ENCODE results near the gene SLC44A2. TPM values are rescaled to one million over a fixed set of nuclear protein-coding genes. Genes with fewer than 3 reads are reported as not detected.

SLC44A2 gene
- 71.0 TPM for polyA plus RNA-seq (2013)

DNA sequence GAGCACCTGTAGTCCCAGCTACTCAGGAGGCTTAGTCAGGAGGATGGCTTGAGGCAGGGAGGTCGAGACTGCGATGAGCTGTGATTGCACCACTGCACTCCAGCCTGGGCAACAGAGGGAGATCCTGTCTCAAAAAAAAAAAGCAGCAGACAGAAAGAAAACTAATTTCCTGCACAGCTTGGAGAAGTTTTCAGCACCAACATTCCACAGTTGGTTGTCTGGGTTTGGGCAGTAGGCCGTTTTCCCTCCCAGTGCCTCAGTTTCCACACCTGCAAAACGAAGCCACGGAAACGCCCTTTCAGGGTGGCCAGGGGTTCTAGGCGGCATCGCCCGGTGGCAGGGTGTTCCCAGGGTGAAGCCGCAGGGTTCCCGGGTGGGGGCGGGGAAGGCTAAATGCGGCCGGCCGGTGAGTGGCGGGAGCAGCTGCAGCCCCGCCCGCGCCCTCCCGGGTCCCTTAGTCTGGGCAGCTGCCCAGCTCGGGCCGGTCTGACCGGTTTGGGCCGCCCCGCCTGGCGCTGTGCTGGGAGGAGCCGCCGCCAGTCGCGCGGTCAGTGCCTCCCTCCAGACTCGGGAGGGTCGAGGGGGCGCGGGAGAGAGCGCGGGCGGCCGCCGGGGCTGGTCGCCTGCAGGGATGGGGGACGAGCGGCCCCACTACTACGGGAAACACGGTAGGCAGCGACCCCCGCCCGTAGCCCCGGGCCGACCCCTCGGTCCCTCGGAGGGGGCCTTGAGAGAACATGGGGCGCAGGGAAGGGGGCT is at the start of gene SLC44A2:
Gene SLC44A2 (plus strand): TSS at position 551 of the 759 bp plus-strand sequence. CDS start 81 bp downstream, at position 632.
- Histone ChIP-seq H3K27ac (ENCODE audit: insufficient read depth in 1 of 2, low read depth in 1 of 2, low read length in 2 of 2, poor library complexity in 1 of 2, severe bottlenecking in 2 of 2) (no peak within 1 kb of the TSS), H3K27me3 (replicated peaks in 2 of 5; ENCODE audit: control insufficient read depth in 4 of 5, insufficient read depth in 5 of 5, low read length in 4 of 5) (no peaks in the 10 kb centered on the region), H3K4me3 (ENCODE audit: control insufficient read depth in 1 of 7, extremely low read depth in 1 of 7, insufficient read depth in 4 of 7, low read depth in 2 of 7, low read length in 6 of 7) (no peak within 1 kb of the TSS), H3K9me3 (ENCODE audit: control extremely low read depth in 1 of 5, control insufficient read depth in 4 of 5, insufficient read depth in 2 of 5, low read depth in 1 of 5, low read length in 4 of 5) (no peaks in the 10 kb centered on the region), H3K36me3 (ENCODE audit: control insufficient read depth in 4 of 4, insufficient read depth in 4 of 4, low read length in 3 of 4) (peaks cover 3 to 23% (median 9%) of the 10 kb centered on the region in 4 experiments), H3K4me1 (ENCODE audit: control extremely low read depth in 1 of 4, control insufficient read depth in 4 of 4, insufficient read depth in 4 of 4, low read length in 3 of 4) (no peaks in the 10 kb centered on the region)
- WGBS (ENCODE audit: insufficient coverage) = 85% methylated on average over 47 of the region's 53 CpGs
- ChIA-PET POLR2A (no interaction called here), CTCF (interaction anchor here (1.0 to 2.4 kb wide), 3 partner anchors 16 to 44 kb away, joined by 3 to 8 read pairs (median 7); no protein-coding TSS in a partner anchor)
- DNase-seq = no peak

DNA sequence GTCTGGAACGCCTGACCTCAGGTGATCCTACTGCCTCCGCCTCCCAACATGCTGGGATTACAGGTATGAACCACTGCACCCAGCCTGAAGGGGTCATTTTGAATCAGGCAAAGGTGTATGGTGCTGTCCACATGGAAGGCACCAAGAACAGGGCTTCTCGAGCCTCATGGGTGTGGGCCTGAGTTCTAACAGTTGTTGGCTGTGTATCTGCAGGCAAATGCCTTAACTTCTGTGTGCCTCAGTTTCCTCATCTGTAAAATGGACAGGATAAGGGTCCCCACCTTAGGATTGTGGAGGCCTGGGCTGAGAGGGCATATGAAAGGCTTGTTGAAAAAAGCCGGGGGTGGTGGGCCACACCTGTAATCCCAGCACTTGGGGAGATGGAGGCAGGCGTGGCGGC is 47.4 kb upstream of the SLC44A2 start:
- H3K27ac ChIP-seq (ENCODE audit: insufficient read depth in 1 of 2, low read depth in 1 of 2, low read length in 2 of 2, poor library complexity in 1 of 2, severe bottlenecking in 2 of 2) = no peak overlapping the region
- no peaks in the 10 kb centered on the region for H3K27me3 ChIP-seq (replicated peaks in 2 of 5; ENCODE audit: control insufficient read depth in 4 of 5, insufficient read depth in 5 of 5, low read length in 4 of 5)
- no peak overlapping the region for H3K4me3 ChIP-seq (ENCODE audit: control insufficient read depth in 1 of 7, extremely low read depth in 1 of 7, insufficient read depth in 4 of 7, low read depth in 2 of 7, low read length in 6 of 7)
- peaks cover 0 to 4% (median 2%) of the 10 kb centered on the region in 4 experiments for H3K4me1 ChIP-seq (ENCODE audit: control extremely low read depth in 1 of 4, control insufficient read depth in 4 of 4, insufficient read depth in 4 of 4, low read length in 3 of 4)
- CTCF ChIA-PET = interaction anchor here (12.3 kb wide), 1 partner anchor 68 kb away, joined by 313 read pairs; no protein-coding TSS in a partner anchor
- POLR2A ChIA-PET = no interaction called here
- WGBS (ENCODE audit: insufficient coverage) = 85% methylated on average over 4 of the region's 6 CpGs
- no peaks in the 10 kb centered on the region for H3K36me3 ChIP-seq (ENCODE audit: control insufficient read depth in 4 of 4, insufficient read depth in 4 of 4, low read length in 3 of 4)
- no peaks in the 10 kb centered on the region for H3K9me3 ChIP-seq (ENCODE audit: control extremely low read depth in 1 of 5, control insufficient read depth in 4 of 5, insufficient read depth in 2 of 5, low read depth in 1 of 5, low read length in 4 of 5)
- no peak for DNase-seq

DNA sequence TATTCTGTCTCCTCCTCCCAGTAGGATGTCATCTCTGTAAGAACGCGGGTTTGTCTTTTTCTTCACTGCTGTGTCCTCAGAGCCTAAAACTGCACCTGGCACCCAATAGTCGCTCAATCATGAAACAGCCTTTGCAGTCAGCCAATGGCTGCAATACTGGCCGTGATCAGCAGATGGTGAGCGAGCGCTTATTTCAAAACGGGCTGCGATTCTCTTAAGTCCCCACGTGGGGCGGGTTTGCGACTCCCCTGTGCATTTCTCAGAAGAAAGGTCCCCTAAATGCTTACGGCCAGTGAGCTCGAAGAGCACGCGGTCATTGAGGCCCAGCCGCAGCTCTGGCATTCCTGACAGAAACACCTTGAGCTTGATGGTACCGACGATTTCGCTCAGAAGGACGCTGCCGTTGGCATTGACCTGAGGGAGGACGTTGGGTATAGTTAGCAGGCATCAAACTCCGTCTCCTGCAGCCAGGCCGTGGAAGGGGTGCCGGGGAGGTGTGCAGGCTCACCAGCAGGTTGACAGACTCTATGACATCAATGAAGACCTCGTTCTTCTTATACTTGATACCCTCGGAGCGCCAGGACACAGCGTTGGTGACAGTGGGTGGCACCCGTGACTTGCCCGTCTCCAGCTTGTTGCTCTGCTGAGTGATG is 44.2 kb upstream of the SLC44A2 start:
- H3K36me3 ChIP-seq (ENCODE audit: control insufficient read depth in 4 of 4, insufficient read depth in 4 of 4, low read length in 3 of 4) = no peaks in the 10 kb centered on the region
- no peak overlapping the region for H3K27ac ChIP-seq (ENCODE audit: insufficient read depth in 1 of 2, low read depth in 1 of 2, low read length in 2 of 2, poor library complexity in 1 of 2, severe bottlenecking in 2 of 2)
- H3K27me3 ChIP-seq (replicated peaks in 2 of 5; ENCODE audit: control insufficient read depth in 4 of 5, insufficient read depth in 5 of 5, low read length in 4 of 5) = no peaks in the 10 kb centered on the region
- H3K9me3 ChIP-seq (ENCODE audit: control extremely low read depth in 1 of 5, control insufficient read depth in 4 of 5, insufficient read depth in 2 of 5, low read depth in 1 of 5, low read length in 4 of 5) = no peaks in the 10 kb centered on the region
- ChIA-PET POLR2A (interaction anchor here (0.5 to 1.3 kb wide), 3 partner anchors 63 to 78 kb away, joined by 3 to 7 read pairs (median 5); no protein-coding TSS in a partner anchor), CTCF (interaction anchor here (0.6 to 12.3 kb wide), 34 partner anchors 9 to 126 kb away, joined by 3 to 313 read pairs (median 6); partner anchors contain the start of genes KRI1, QTRT1 and SLC44A2)
- WGBS (ENCODE audit: insufficient coverage) = 32% methylated on average over 31 of the region's 31 CpGs
- DNase-seq = peak; percentile 93 to 97 (median 94)
- H3K4me1 ChIP-seq (ENCODE audit: control extremely low read depth in 1 of 4, control insufficient read depth in 4 of 4, insufficient read depth in 4 of 4, low read length in 3 of 4) = peaks cover 0 to 6% (median 2%) of the 10 kb centered on the region in 4 experiments
- H3K4me3 ChIP-seq (ENCODE audit: control insufficient read depth in 1 of 7, extremely low read depth in 1 of 7, insufficient read depth in 4 of 7, low read depth in 2 of 7, low read length in 6 of 7) = no peak overlapping the region

DNA sequence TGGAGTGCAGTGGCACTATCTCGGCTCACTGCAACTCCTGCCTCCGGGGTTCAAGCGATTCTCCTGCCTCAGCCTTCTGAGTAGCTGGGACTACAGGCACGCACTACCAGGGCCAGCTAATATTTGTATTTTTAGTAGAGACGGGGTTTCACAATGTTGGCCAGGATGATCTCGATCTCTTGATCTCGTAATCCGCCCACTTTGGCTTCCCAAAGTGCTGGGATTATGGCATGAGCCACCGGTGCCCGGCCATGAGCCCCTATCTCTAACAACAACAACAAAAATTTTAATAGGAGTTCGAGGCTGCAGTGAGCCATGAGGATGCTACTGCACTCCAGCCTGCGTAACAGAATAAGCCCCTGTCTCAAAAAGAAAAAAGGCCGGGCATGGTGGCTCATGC is 43.3 kb upstream of the SLC44A2 start:
- peaks cover 0 to 6% (median 2%) of the 10 kb centered on the region in 4 experiments for H3K4me1 ChIP-seq (ENCODE audit: control extremely low read depth in 1 of 4, control insufficient read depth in 4 of 4, insufficient read depth in 4 of 4, low read length in 3 of 4)
- 98% methylated on average over 6 of the region's 13 CpGs for WGBS (ENCODE audit: insufficient coverage)
- no peaks in the 10 kb centered on the region for H3K9me3 ChIP-seq (ENCODE audit: control extremely low read depth in 1 of 5, control insufficient read depth in 4 of 5, insufficient read depth in 2 of 5, low read depth in 1 of 5, low read length in 4 of 5)
- ChIA-PET CTCF (interaction anchor here (0.7 to 12.3 kb wide), 24 partner anchors 8 to 125 kb away, joined by 3 to 313 read pairs (median 7); partner anchors contain the start of genes KRI1, QTRT1 and SLC44A2), POLR2A (interaction anchor here (1.3 kb wide), 1 partner anchor 62 kb away, joined by 7 read pairs; no protein-coding TSS in a partner anchor)
- DNase-seq = no peak
- peaks cover 0 to 4% (median 0%) of the 10 kb centered on the region in 5 experiments for H3K27me3 ChIP-seq (replicated peaks in 2 of 5; ENCODE audit: control insufficient read depth in 4 of 5, insufficient read depth in 5 of 5, low read length in 4 of 5)
- no peak overlapping the region for H3K27ac ChIP-seq (ENCODE audit: insufficient read depth in 1 of 2, low read depth in 1 of 2, low read length in 2 of 2, poor library complexity in 1 of 2, severe bottlenecking in 2 of 2)
- no peak overlapping the region for H3K4me3 ChIP-seq (ENCODE audit: control insufficient read depth in 1 of 7, extremely low read depth in 1 of 7, insufficient read depth in 4 of 7, low read depth in 2 of 7, low read length in 6 of 7)
- no peaks in the 10 kb centered on the region for H3K36me3 ChIP-seq (ENCODE audit: control insufficient read depth in 4 of 4, insufficient read depth in 4 of 4, low read length in 3 of 4)

DNA sequence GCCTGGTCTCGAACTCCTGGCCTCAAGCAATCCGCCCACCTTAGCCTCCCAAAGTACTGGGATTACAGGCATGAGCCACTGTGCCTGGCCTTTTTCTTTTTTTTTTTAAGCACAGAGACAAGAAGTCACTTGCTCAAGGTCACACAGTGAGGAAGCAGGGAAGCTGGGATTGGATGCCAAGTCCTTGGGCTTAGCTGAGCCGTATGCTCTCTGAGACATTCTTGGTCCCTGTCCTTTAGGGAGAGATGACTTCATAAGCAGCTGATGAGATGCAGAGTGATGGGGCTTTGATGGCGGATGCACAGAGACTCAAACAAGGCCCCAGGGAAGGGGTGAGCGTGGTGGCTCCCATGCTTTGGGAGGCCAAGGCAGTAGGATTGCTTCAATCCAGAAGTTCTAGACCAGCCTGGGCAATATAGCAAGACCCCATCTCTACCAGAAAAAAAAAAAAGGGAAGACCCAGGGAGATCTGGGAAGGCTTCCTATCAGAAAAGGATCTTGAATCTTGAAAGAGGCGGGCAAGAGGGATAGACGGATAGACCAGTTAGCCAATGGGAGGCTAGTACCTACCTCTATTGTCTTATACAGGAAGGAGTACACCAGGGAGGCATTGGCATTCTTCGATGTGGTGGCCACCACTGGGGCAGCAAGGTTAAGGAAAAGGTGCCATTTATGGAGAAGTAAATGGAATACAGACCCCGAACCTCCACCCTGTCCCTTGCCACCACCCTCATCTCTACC is 42.1 kb upstream of the SLC44A2 start:
- ChIA-PET CTCF (interaction anchor here (0.6 to 12.3 kb wide), 5 partner anchors 17 to 117 kb away, joined by 3 to 313 read pairs (median 9); partner anchors contain the start of gene QTRT1), POLR2A (no interaction called here)
- Histone ChIP-seq H3K36me3 (ENCODE audit: control insufficient read depth in 4 of 4, insufficient read depth in 4 of 4, low read length in 3 of 4) (no peaks in the 10 kb centered on the region), H3K9me3 (ENCODE audit: control extremely low read depth in 1 of 5, control insufficient read depth in 4 of 5, insufficient read depth in 2 of 5, low read depth in 1 of 5, low read length in 4 of 5) (no peaks in the 10 kb centered on the region), H3K4me1 (ENCODE audit: control extremely low read depth in 1 of 4, control insufficient read depth in 4 of 4, insufficient read depth in 4 of 4, low read length in 3 of 4) (peaks cover 0 to 6% (median 3%) of the 10 kb centered on the region in 4 experiments), H3K4me3 (ENCODE audit: control insufficient read depth in 1 of 7, extremely low read depth in 1 of 7, insufficient read depth in 4 of 7, low read depth in 2 of 7, low read length in 6 of 7) (no peak overlapping the region), H3K27ac (ENCODE audit: insufficient read depth in 1 of 2, low read depth in 1 of 2, low read length in 2 of 2, poor library complexity in 1 of 2, severe bottlenecking in 2 of 2) (no peak overlapping the region), H3K27me3 (replicated peaks in 2 of 5; ENCODE audit: control insufficient read depth in 4 of 5, insufficient read depth in 5 of 5, low read length in 4 of 5) (peaks cover 0 to 16% (median 2%) of the 10 kb centered on the region in 5 experiments)
- no peak for DNase-seq
- WGBS (ENCODE audit: insufficient coverage) = 86% methylated on average over 6 of the region's 9 CpGs

DNA sequence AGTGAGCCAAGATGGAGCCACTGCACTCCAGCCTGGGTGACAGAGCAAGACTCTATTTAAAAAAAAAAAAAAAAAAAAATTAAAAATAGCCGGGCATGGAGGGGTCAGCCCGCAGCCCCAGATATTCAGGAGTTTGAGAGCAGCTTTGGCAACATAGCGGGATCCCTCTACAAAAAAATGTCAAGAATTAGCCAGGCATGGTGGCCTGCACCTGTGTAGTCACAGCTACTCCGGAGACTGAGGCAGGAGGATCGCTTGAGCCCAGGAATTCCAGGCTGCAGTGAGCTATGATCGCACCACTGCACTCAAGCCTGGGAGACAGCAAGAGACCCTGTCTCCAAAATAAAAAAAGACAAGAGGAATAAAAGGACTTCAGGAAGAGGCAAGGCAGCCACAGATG is 39.0 kb upstream of the SLC44A2 start:
- DNase-seq = no peak
- 98% methylated on average over 5 of the region's 6 CpGs for WGBS (ENCODE audit: insufficient coverage)
- no peaks in the 10 kb centered on the region for H3K36me3 ChIP-seq (ENCODE audit: control insufficient read depth in 4 of 4, insufficient read depth in 4 of 4, low read length in 3 of 4)
- peaks cover 0 to 2% (median 1%) of the 10 kb centered on the region in 4 experiments for H3K4me1 ChIP-seq (ENCODE audit: control extremely low read depth in 1 of 4, control insufficient read depth in 4 of 4, insufficient read depth in 4 of 4, low read length in 3 of 4)
- CTCF ChIA-PET = interaction anchor here (0.7 to 12.3 kb wide), 4 partner anchors 13 to 60 kb away, joined by 3 to 313 read pairs (median 6); no protein-coding TSS in a partner anchor
- no peaks in the 10 kb centered on the region for H3K9me3 ChIP-seq (ENCODE audit: control extremely low read depth in 1 of 5, control insufficient read depth in 4 of 5, insufficient read depth in 2 of 5, low read depth in 1 of 5, low read length in 4 of 5)
- H3K4me3 ChIP-seq (ENCODE audit: control insufficient read depth in 1 of 7, extremely low read depth in 1 of 7, insufficient read depth in 4 of 7, low read depth in 2 of 7, low read length in 6 of 7) = no peak overlapping the region
- H3K27me3 ChIP-seq (replicated peaks in 2 of 5; ENCODE audit: control insufficient read depth in 4 of 5, insufficient read depth in 5 of 5, low read length in 4 of 5) = peaks cover 0 to 16% (median 2%) of the 10 kb centered on the region in 5 experiments
- no peak overlapping the region for H3K27ac ChIP-seq (ENCODE audit: insufficient read depth in 1 of 2, low read depth in 1 of 2, low read length in 2 of 2, poor library complexity in 1 of 2, severe bottlenecking in 2 of 2)
- POLR2A ChIA-PET = no interaction called here

Data from common myeloid progenitor, CD34-positive (primary cell).